ENCODE measurements around the gene MRPS18A.

MRPS18A gene

DNA sequence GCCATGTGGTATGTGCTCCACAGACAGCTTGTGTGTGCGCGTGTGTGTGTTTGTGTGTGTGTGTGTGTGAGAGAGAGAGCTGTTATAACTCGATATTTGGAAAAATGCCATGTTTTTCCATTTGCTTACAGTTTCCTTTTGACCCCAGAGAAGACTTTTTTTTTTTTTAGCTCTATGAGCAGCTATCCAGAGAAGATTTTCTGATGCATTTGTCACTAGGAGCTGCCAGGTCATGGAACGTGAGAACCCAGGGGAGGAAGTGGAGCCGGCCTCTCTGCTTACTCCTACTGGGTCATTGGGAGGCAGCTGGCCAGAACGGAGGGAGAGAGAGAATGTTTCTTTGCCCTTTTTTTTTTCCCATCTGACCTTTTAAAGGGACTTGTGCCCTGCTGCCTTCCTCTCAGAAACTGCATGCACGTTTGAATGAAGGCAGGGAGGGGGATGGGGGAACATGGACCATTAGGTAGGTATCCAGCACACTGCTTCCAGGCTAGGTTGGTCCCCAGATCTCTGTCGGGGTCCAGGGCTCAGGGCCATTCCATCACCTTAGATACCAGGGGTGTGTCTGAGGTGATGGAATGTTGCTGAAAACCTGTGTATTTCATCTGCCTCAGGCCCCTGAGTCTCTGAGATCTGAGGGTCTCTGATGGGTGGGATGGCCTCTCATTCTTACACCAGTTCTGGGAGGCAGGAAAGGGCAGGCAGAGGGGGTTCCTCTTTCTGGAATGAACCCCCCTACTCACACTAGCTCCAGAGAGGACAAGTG lies 11.2 kb upstream of the MRPS18A start:
- no peak for DNase-seq (ENCODE audit: low read depth in 2 of 2)

DNA sequence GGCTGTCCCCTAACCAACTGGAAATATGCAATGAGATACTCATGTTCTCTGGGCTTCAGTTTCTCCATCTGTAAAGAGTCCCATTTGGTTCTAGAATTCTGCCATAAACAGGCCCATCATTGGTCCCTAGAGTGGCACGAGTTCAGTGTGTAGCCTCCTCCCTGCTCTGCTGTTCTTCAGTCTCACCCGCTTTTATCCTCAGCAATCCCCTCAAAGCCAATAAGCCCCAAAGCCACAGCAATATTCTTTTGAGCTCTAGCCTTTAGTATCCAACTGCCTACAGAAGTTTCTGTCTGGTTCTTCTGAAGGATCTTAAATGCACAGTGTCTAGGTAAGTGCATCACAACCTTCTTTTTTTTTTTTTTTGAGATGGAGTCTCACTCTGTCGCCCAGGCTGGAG lies 9.8 kb upstream of the MRPS18A start:
- no peak for DNase-seq (ENCODE audit: low read depth in 2 of 2)

DNA sequence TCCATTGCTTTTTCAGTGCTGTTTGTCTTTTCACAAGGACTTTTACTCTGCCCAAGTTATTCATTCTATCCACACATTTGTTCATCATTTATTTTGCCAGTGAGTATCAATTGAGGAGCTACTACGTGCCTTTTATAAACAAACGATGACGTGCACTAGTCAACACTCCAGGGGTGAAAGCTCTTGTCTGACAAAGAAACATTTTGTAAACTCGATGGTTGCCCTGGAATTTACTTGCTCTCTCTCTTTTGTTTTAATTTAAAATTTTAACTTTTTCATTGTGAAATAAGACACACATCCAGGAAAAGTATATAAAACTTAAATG lies 8.3 kb upstream of the MRPS18A start:
- DNase-seq (ENCODE audit: low read depth in 2 of 2), result no peak

DNA sequence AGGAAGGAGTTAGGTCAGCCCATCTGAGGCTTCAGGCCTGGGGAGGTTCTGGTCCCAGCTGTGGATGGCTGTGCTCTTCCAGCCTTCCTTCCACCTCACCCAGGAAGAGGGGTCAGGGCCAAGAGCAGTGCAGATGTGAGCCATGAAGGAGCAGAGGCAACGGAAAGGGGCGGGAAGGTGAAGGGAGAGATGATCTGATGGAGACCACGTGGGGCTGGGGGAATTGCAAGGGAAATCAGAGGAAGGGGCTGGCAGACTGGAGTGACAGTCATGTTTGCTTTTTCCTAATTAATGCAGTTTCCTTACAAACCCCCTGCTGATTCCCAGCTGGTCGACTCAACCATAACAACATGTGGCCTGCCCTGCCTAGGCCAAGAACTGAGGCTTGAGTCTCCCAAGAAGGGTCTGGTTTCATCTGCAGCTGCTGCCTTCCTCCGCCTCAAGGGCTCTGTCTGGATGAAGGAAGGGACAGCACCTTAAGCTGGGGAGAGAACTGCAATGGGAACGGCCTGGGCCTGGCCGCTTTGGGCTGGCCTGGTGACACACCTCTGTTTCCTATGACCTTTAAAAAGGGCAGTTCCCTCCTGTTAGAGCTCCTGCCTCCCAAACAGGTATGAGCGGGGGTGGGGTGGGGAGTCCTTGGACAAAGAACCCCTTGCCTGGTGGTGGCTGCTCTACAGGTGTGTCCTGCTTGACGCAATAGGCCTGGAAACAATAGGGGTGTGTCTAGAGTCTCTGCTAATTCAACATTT lies 7.8 kb upstream of the MRPS18A start:
- DNase-seq (ENCODE audit: low read depth in 2 of 2), result no peak

DNA sequence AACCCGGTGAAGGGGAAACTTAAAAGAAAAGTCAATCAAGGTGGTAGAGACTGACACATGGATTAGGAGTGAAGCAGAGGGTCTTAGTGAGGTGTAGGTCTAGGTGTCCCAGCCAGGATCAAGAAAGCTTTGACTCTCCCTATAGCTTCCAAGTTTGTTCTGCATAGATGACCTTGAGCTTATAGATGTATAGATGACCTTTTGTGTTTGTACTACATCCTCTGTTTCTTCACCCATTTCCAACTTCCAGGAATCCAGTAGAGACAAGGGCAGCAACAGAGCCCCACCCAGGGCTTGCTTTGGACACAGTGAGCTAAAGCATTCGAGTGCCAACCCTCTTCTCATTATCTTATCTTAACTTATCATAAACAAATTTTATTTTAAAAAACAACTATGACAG lies 1.8 kb upstream of the MRPS18A start:
- no peak for DNase-seq (ENCODE audit: low read depth in 2 of 2)

DNA sequence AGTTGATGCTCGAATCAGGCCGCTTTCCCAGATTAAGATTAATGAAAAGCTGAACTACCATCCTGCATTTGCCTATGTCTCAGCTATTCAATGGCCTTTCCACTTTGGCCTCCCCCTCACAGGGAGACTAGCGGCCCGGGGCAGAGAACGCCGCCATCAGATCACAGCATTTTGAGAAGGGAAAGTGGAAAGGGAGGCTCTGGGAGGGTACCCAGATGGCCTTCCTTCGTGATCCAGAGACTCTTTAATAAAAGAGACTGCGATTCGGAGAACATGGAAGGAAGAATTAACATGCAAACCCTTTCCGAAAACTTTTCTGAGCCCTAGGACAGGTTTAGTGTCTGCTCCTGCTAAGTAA lies 533 bp downstream of the MRPS18A start:
- DNase-seq (ENCODE audit: low read depth in 2 of 2), result no peak

DNA sequence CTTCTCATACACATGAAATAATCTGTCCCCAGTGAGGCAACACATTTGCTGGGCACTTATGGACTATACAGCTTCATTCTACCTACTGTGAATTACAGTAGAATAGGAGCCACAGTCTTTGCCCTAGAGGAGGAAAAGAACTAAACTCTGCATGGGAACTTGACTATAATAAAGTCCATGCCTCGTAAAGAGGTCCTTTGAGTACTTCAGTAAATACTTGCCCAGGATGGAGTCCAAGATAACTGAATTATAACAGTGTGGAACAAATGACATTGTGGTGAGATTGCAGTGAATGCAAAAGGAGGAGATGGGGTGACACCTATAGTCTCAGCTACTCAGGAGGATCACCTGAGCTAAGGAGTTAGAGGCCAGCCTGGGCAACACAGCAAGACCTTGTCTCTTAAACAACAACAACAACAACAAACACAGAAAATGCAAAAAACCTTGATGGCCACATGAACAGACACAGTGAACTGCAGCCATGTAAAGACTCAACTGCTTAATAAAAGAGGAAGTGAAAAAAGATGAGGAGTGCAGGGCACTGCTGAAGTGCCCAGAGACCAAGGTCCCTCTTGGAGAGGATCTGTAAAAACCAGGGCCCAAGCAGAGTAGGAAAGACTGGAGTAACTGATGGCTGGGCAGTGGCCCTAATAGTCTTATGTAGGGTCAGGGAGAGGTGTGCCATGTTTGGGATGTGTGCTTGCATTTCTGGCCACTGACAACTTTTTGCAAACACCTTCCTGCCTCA lies 3.7 kb downstream of the MRPS18A start:
- no peak for DNase-seq (ENCODE audit: low read depth in 2 of 2)

DNA sequence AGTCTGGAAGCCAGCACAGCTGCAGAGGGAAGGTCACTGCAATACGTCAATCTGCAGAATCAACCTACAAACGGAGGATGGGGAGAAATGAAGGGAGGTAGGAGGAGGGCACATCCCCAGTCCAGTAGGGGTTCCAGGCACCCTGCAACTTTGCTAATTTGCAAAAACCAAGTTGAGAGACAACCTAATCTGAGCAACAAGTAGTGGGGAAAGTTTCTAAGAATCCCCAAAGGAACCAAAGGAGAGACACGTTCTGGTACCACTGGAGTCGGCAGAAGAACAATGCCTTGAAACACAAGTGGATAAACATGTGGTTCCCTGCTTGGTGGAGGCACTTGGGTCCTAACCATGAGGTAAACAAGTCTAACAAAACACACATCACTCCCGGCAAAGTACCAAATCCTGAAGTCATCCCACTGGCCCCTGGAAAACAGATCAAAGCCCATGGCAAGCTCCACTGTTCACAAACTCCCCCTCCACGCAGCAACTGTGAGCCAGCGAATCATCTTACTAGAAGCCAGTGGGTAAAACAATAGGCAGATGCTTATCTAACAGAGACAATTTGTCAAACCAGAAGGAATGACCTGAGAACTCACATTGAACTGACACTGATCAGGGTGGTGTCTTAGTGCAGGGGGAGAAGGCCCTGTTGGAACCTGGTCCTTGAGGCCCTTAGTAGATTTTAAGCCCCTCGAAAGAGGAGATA lies 4.7 kb downstream of the MRPS18A start:
- DNase-seq (ENCODE audit: low read depth in 2 of 2), result no peak

DNA sequence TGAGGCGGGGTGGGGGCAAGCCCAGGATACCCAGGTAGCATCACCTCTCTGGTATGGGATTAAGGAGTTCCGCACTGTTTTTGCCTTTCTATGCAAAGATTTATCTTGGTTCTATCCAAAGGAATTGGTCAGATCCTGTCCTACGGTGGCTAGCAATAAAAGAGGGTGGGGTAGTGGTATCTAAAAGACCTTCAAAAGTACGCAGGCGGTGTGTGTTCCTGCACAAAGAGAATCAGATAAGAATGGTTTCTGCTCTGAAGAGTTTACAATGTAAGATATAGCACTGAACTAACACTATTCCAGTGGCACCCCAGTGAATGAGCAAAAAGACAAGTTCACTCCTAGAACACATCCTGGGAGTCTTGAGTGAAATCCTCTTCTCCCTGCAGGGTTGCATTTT lies 6.3 kb downstream of the MRPS18A start:
- DNase-seq (ENCODE audit: low read depth in 2 of 2), result no peak

DNA sequence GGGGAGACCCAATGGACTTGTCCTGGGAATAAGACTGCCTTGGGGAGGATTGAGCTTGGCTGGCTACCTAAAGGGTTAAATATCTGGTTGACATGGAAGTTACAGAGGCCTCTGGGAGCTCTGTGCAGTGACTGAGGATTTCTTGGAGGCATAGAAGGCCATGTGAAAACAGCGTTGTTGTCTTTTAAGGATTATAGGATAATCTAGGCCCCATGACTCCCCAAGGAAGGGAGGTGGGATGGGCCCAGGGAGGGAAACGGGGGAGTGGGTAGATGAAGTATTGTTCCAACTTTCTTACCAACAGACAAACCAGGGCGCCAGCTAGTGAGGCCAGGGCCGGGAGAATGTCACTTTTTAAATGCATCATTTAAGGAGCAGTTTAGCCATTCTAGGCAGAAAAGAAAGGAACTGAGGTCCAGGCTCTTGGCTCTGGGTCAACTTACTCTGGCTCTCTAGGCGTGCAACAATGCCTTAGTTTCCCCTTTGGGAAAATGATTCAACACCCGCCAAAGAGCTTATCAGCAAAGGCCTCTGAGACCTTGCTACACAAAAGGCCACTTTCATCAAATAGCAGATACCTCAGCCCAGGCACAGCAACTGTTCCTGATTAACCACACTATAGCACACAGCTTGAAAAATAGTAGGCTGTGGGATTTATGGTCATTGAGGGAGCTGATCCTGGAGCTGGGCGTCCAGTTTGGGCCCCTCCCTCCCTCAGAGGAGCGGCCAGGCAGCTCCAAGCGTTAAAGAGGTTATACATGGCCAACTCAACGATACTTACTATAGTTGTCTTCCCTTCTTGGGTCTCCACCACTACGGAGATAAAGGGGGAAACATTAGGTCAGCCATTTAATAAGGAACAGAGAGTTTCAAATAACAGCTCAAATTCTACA lies 7.0 kb downstream of the MRPS18A start:
- DNase-seq (ENCODE audit: low read depth in 2 of 2), result no peak

DNA sequence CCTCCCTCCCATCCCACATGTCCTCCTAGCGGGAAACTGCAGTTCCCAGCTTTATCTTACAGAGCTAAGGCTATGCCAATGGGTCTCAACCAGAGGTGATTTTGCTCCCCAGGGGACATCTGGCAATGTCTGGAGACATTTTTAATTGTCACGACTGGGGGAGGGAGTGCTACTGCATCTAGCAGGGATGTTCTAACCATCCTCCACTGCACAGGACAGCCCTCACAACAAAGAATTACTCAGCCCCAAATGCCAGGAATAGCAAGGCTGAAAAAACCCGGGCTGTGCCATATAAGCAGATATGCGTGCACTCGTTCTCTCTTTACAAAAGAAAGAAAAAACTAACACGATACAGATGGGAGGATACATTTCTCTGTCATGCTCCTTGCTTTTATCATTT lies 8.5 kb downstream of the MRPS18A start:
- DNase-seq (ENCODE audit: low read depth in 2 of 2), result no peak

DNA sequence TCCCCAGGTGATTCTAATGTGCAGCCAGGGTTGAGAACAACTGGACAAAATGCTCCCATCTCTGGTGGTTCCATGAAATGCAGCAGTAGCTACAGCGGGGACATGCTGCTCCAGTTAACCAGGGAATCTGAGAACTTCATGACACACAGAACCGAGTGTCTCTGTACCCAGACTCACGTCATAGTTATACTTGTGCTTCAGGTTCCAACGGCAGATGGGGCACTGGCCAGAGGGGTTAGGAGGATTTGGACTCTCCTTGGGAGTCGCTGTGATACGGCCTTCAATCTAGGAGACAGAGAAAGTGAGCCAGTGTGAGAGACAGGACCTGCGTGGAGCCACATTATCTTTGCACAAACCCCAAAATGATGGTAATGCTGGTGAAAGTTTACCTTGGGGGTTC lies 9.2 kb downstream of the MRPS18A start:
- DNase-seq (ENCODE audit: low read depth in 2 of 2), result no peak

DNA sequence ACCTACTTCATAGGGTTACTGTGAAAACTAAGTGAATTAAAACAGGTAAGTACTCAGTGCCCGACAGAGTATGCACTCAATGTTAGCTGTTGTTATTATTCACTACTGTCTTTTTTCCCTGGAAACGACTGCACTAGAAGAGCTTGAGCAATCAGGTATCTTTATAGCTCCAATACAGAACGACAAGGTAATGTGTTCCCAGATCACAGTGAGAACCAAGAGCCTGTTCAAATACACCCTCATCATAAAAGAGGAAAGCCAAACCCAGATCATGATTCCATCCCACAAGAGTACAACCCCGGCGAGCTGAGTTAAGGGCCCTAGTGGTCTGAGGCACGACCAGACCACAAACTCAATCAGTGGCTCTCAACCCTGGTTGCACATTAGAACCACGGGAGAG lies 9.8 kb downstream of the MRPS18A start:
- no peak for DNase-seq (ENCODE audit: low read depth in 2 of 2)

DNA sequence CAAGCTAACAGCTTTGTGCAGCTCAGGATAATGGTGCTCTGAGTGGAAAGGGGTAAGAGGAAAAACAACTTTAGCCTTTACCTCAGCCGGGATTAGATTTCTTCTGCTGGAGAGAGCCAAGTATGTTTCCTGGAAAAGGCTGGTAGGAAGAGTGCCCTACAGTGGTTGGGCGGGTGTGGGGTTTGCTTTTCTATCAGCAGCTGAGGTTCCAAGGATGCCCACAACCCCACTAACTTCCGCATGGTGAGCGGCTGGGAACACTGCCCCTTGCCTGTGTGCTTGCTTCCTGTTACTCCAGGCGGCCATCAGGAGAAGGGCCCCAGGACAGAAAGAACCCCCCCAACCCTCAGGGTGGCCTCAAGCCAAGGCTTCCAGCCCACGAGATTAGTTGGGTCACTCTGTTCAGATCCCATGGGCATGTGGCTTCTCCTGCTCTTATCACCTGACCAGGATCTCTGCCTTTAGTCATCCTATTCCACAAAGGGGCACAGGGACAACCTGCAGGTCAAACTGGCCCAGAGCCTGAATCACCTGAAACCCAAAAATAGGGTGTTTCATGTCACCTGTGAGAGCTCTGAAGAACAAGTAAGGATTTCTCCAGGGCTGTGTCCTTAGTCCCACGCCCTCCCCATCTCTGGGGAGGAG lies 10.5 kb downstream of the MRPS18A start:
- no peak for DNase-seq (ENCODE audit: low read depth in 2 of 2)

DNA sequence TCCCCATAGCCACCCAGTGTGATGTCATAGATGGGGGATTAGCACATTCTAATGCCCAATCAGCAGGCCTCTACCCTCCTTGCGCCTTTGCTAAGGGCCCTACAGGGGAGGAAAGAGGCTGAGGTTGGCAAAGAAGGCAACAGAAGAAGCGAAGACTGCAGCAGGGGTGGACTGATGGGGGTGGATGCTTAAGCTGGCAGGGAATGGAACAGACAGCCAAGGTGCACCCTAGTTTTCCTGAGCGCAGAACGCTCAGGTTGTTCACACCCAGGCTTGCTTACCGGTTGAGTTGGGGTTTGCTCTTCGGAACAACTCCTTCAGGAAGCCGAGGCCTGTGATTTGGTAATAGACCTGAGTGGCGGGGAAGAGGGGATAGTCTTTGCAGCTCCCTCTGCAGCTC lies 12.7 kb downstream of the MRPS18A start:
- DNase-seq (ENCODE audit: low read depth in 2 of 2), result no peak

DNA sequence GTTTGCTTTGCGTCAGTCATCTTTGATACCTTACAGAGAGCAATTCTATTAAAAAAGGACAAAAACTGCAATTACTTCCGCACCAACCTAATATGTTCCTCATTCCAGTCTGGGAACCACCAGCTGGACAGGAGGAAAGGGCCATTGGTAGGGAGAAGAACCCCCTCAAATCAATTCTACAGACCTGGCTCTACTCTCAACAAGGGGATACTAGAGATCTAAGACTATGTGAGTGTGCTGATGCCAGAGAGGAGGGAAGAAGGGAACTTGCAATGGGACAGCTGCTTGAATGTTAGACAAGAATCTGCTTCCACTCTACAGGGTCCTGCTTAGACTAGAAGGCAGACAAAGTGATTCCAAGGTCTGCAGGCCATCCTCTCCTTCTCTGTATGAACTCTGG lies 13.3 kb downstream of the MRPS18A start:
- no peak for DNase-seq (ENCODE audit: low read depth in 2 of 2)

DNA sequence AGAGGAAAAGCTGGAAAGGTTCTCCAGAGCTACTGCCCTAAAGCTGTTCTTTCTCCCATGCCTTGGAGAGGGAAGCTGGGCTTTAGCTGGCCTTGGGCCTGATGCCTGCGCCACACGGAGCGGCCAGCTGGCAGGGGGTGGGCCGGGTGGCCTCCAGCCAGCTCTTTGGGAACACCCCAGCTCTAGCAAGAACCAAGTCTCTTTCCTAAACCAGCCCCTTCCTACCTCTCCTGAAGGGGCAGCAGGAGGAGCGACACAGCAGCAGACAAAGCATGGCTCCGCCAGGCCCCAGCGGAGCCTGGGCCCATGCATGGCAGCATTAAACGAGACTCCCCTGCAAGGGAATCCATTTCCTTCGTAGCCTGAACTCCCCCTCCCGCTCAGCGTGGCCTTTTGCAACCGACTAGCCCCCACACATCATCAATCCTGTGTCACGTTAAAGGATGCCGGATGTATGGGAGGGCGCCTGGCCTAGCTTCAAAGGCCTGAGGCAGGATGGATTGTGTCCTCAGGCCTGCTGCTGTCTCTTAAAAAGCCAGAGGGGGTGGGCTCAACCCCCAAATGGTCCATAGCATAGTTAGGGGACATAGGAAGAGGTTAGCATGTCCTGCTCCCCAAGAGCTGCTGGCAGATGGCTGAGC lies 14.0 kb downstream of the MRPS18A start:
- no peak for DNase-seq (ENCODE audit: low read depth in 2 of 2)

DNA sequence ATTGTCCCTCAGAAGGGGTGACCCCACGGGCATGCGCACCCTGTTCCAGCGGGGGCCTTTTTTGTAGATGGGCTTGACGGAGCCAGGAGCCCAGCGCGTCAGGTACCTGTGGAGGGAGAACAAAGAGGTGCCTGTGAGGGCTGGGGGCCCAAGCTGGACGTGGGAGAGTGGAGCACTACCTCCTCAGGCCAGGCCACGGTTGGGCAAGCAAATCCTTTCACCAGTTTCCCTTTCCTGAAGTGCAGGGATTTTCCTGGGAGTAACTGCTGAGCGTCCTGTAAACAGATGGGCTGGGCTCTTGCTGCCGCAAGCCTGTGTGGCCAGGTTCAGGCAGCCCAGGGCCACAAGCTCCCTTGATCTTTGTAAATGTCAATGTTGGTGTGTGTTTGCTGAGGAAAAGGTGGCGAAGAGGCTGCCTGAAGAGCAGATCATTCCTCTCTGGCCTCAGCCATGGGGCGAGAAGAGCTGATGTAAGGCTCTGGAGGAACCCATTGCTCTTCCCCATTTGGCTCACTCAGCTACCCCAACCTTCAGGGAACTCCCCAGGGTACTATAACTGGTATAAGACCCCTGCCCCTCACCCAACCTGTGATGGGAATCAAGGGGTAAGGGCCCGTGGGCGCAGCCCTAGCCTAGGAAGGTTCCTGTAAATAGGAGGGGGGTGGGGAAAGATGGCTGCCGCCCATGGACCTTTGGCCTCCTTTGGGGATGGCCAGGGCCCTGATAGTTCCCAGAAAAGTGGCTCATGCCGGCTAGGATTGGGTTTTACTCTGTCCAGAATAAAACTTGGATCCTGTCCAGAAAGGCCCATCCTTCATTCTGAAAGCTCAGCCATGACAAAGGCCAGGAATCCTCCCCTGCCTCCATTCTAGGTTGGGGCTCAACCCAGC lies 15.5 kb downstream of the MRPS18A start:
- DNase-seq (ENCODE audit: low read depth in 2 of 2), result no peak

Measured in stimulated activated CD4-positive, alpha-beta T cell treated with anti-CD3 and anti-CD28 coated beads, Interleukin-4, amount 100 ng/mL, for 48 hours (primary cell).